HG03039 (cell line): ENCODE results near the gene SNAPC2.
"Not testable (repeated sequence)": the region's sequence is repeated elsewhere in the genome, so short reads cannot be mapped to it uniquely, and the experiment has no call there.

Source experiments
- ATAC-seq: cut with Tn5 transposase; IDR thresholded peaks from one replicate; pipeline ENCODE4 v1.9.1; 2021; ENCODE audit warnings: mild to moderate bottlenecking, moderate library complexity; ENCODE audit not compliant: unreplicated experiment

The SNAPC2 gene

DNA sequence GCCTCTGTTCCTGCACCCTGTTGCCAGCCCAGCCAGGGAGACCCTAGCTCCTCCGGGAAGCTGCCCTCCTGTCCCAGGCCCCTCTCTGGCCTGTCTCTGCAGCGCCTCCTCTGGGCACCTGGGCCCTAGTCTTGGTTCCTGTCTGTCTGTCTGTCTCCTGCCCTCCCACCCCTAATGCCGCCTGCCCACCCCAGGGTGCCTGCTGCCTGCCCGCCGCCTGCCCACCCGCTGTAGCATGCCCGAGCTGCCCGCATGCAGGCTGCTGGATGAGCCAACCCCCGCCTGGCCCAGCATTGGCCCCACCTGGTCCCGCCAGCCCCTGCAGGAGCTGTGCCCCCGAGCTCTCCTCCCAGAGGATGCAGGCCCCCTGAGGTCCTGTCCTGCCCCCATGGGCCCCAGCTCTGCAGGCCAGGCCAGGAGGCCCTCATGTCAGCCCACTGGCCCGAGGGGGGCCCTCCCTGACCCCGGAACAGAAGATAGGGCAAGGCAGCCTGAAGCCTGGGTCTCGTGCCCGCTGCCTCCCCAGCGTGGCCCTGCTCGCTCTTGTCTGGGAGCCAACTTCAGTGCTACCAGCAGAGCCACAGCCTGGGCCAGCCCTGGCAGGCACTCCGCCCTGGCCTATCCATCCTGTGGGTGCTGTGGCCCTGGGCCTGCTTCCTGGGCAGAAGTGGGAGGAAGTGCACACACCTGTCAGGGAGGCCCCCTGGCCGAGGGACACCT, 11.2 kb upstream of the SNAPC2 start:
- ATAC-seq: no peak

DNA sequence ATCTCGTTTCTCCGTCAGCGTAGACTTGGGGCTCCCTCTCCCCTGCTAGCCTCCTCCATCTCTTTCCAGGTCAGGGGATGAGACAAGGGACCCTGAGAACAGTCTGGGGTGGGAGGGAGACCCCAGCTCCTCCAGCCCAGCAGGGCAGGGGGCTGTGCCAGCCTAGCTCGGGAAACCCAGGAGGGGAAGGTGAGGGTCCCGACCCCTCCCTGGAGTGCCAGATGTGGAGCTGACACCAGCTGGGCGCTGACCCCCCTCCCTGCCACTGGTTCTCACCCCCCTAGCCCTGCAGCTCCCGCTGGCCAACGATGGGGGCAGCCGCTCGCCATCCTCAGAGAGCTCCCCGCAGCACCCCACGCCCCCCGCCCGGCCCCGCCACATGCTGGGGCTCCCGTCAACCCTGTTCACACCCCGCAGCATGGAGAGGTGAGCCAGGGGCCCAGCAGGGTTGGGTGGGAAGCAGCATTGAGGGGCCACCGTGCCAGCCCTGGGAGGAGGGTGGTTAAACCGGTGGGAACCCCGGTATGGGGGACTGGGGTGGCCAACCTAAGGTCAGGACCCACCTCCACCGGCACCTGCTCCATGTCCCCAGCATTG, 10.6 kb upstream of the SNAPC2 start:
- ATAC-seq: no peak

- ATAC-seq: no peak
Observed at GRCh38 chr19:7910321-7911161, 9.6 kb upstream of the SNAPC2 start.

DNA sequence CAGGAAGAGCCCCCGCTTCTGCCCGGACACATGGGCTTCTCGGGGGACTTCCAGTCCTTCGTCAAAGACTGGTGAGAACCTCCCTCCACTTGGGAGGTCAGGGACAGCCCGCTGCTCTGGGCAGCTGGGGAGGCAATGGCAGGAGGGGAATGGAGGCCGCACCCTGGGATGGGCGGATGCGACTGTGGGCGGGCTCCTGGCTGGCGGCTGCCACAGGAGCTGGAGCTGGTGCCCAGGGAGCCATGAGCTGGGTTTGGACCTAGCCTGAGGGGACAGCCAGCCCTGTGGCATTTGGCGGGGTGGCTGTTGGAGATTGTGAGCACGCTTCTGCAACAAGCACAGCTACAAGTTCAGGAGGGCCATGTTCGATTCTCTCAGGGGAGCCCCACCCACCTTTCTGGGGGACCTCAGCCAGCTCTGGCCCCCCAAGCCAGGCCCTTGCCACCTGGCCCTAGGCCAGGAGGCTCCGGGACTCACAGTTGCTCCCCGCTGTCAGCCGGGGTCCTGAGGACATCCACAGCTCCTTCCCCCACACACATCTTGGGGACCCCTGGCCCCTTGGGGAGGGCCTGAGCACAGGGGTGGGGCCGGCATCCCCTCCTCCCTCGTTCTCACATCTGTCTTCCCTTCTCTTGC, 8.5 kb upstream of the SNAPC2 start:
- no peak for ATAC-seq

DNA sequence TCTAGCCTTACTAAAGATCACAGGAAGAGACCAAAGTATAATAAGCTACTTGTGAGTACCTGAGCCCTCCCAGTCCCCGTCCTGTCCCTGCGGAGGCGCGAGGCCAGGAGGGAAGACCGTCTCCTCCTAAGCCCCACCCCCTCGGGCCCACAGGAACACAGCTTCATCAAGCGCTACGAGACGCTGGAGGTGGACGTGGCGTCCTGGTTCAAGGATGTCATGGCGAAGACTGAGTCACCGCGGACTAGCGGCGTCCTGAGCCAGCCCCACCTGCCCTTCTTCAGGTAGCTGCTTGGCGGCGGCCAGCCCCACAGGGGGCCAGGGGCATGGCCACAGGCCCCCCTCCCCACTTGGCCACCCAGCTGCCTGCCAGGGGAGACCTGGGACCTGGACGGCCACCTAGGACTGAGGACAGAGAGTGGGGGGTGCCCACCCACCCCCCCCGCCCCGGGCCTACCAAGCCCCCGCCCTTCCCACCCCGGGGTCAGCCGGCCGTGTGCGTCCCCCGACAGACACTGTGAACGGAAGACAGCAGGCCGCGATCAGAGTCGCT, 7.9 kb upstream of the SNAPC2 start:
- no peak for ATAC-seq

DNA sequence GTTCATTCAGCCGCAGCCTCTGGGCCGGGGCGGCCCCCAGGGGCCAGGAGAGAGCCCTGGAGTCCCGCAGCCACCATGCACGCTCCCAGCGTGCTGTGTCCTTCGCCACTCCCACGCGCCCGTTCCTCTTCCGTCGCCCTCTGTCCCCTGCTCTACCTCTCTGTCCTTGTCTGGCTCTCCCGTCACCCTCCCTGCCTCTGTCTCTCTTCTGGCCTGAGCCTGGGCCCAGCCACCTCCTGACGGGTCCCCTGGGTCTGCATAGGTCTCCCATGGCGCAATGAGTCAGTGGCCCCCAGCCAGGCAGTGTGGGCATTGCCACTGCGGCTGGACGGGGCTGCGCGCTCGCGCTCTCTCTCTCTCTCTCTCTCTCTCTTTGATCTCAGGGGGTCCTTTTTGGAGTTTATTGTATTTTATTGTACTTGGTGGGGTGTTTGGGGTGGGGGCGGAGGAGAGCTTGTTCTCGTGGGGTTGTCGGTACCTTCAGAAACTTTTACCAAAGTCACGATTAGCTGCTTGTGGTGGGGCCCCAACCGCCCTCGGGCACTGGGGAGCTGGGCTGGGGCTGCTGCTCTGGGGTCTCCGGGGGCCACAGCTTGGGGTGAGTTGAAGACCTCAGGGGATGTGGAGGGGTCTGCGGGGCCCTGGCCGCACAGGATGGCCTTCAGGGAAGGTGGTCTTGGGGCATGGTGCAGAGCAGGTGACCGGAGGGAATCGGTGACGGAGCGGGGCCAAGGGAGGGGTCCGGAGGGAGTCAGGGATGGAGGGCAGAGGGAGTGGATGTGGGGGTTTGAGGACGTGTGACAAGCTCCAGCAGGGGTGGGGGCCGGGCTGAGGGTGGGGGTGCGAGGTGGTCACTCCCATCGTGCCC, 7.2 kb upstream of the SNAPC2 start:
- ATAC-seq: no peak

DNA sequence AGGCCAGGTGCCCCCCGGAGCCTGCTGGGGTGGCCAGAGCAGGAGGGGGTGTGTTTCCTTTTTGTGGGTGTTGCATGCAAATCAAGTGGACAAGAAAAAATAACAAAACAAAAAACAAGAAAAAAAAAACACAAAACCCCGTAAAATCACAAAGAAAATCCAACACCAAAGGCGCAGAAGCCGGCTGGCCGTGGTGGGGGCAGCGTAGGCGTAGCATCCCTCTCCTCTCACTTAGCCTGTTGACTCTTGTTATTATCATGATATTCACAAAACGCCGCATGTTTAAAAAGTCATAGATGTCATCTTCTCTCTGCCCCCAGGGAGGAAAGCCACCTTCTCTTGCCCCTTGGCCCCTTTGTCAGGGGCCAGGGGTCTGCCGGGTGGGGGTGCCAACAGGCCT, 6.5 kb upstream of the SNAPC2 start:
- no peak for ATAC-seq

- ATAC-seq: no peak
Observed at GRCh38 chr19:7914099-7914498, 6.0 kb upstream of the SNAPC2 start.

- no peak for ATAC-seq
Observed at GRCh38 chr19:7914598-7915045, 5.5 kb upstream of the SNAPC2 start, which contains the start of gene TGFBR3L. Gene TGFBR3L, plus strand, starts transcription at chr19:7914830.

DNA sequence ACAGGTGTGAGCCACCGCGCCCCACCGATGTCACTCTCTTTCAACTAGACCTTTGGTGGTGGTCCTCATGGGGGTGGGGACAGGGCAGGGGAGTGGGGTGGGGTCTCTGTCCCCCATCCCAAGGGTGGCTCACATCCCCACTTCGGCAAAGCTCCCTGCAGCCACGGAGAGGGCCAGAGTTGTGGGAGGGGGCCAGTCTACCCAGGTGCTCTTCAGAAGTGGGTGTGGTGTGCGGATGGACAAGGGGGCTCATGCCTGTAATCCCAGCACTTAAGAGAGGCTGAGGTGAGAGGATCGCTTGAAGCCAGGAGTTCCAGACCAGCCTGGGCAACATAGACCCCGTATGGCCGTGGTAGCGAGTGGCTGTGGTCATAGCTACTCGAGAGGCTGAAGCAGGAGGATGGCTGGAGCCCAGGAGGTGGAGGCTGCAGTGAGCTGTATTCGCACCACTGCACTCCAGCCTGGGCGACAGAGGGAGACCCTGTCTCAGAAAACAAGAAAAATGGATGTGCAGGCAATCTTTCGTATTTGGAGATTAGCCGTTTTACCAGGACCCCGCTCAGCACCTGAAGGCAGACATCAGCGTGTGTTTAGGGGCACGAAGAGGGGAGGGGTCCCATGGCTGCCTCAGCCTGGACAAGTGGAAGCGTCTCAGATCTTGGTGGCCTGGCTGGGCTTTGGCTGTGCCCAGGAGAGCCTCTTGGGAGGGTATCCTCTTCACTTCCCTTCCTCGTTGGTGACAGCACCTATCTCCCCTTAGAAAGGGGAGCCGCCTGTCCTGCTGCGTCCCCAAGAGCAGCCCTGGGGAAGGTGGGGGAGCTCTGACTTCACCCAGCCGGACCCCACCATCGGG, 4.7 kb upstream of the SNAPC2 start:
- ATAC-seq: no peak

GRCh38 chr19:7916103-7916954, 3.8 kb upstream of the SNAPC2 start:
- ATAC-seq: no peak

- ATAC-seq: no peak
Observed at GRCh38 chr19:7916955-7917266, 3.2 kb upstream of the SNAPC2 start.

GRCh38 chr19:7917267-7918061, 2.7 kb upstream of the SNAPC2 start:
- ATAC-seq: no peak

DNA sequence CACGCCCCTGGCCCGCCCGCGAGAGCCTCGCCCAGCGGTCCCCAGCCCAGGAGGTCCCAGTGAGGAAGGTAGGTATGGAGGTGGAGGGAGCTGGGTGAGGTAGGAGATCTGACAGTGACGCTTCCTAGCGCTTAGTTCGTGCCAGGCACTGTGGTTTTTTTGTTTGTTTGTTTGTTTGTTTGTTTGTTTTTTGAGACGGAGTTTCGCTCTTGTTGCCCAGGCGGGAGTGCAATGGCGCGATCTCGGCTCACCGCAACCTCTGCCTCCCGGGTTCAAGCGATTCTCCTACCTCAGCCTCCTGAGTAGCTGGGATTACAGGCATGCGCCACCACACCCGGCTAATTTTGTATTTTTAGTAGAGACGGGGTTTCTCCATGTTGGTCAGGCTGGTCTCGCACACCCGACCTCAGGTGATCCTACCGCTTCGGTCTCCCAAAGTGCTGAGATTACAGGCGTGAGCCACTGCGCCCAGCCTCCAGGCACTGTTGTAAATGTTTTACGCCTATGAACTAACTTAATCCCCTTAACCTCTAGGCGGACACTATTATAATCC, 2.0 kb upstream of the SNAPC2 start:
- not testable (repeated sequence) for ATAC-seq

GRCh38 chr19:7918615-7919421, 1.3 kb upstream of the SNAPC2 start:
- ATAC-seq: no peak

DNA sequence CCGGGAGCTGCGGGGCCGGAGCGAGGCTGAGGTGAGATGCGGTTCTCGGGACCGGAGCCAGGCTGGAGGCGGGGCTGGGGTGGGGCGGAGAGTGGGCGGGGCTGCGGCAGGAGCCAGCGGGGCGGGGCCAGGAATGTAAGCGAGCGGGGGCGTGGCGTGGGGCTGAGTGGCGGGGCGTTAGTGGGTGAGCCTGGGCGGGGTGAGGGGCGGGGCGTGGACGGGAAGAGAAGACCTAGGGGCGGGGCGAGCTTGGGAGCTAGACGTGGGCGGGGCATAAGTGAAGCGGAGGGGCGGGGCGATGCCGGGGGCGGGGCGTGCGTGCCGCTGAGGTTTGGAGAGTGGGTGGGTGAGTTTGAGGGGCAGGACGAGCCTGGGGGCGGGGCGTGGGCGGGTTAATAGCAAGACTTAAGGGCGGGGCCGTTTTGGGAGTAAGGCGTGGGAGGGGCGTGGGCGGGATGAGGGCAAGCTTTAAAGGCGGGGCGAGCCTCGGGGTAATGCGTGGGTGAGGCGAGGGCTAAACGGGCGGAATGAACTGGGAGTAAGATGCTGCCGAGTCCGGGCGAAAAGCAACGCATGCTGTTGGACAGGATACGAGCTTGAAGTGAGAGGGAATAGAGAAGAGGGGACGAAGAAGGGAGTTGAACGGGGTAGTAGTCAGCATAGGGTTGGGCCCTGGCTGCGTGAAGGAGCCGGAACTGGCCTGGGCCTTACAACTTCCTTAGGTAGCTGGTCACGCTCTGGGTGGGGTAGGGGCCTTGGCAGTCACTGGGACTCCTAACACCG, 572 bp downstream of the SNAPC2 start:
- ATAC-seq: peak; percentile 40
